Liver (tissue), 9 donors: ENCODE results near the gene RREB1. TPM values are rescaled to one million over a fixed set of nuclear protein-coding genes. Genes with fewer than 3 reads are reported as not detected.
A peak's percentile ranks its signal among the peaks of the same experiment; 100 is the strongest.

Source experiments
- DNase-seq: peaks from one replicate; pipeline ENCODE4 v3.0.0-alpha.2; 2017; ENCODE audit warnings: low spot score
- H3K27ac ChIP-seq, 2 donors: one replicate each; pipeline ENCODE4 v1.7.0; 2013; ENCODE audit warnings: inconsistent platforms in 2 of 2, low read length in 2 of 2, control low read depth in 1 of 2, low read depth in 1 of 2, mild to moderate bottlenecking in 1 of 2
- H3K27me3 ChIP-seq, 4 donors: one replicate each; pipeline versions ENCODE4 v1.6.1 to v1.7.0; 2013; ENCODE audit warnings: low read length in 3 of 4, inconsistent platforms in 1 of 4, mild to moderate bottlenecking in 1 of 4, moderate library complexity in 1 of 4; ENCODE audit not compliant: control insufficient read depth in 4 of 4, insufficient read depth in 4 of 4
- H3K36me3 ChIP-seq, 4 donors: one replicate each; pipeline versions ENCODE4 v1.6.1 to v1.7.0; 2013; ENCODE audit warnings: low read length in 3 of 4, mild to moderate bottlenecking in 3 of 4, low read depth in 1 of 4, moderate library complexity in 1 of 4; ENCODE audit not compliant: control insufficient read depth in 4 of 4, insufficient read depth in 3 of 4
- H3K4me1 ChIP-seq, 4 donors: one replicate each; pipeline versions ENCODE4 v1.6.1 to v1.7.0; 2013; ENCODE audit warnings: low read length in 3 of 4, mild to moderate bottlenecking in 3 of 4, moderate library complexity in 1 of 4; ENCODE audit not compliant: control insufficient read depth in 4 of 4, insufficient read depth in 4 of 4
- H3K4me3 ChIP-seq, 3 donors: one replicate each; pipeline versions ENCODE4 v1.6.1 to v1.7.0; 2013; ENCODE audit warnings: low read length in 3 of 3, control low read depth in 1 of 3, low read depth in 1 of 3, mild to moderate bottlenecking in 1 of 3
- H3K9ac ChIP-seq, 2 donors: one replicate each; pipeline ENCODE4 v1.7.0; 2013; ENCODE audit warnings: low read length in 2 of 2, mild to moderate bottlenecking in 2 of 2, moderate library complexity in 2 of 2, control low read depth in 1 of 2, low read depth in 1 of 2
- H3K9me3 ChIP-seq, 4 donors: one replicate each; pipeline versions ENCODE4 v1.6.1 to v1.7.0; 2013; ENCODE audit warnings: low read length in 3 of 4; ENCODE audit not compliant: control insufficient read depth in 4 of 4
- GABPA ChIP-seq, 2 donors: IDR thresholded peaks in 1 of 2; conservative IDR thresholded peaks in 1 of 2; 2 replicates each; pipeline ENCODE4 v1.6.1; 2016; ENCODE audit warnings: antibody characterized with exemption in 2 of 2, mild to moderate bottlenecking in 1 of 2, moderate library complexity in 1 of 2
- HNF4G ChIP-seq: IDR thresholded peaks from 2 replicates; pipeline ENCODE4 v1.6.1; 2016; ENCODE audit warnings: antibody characterized with exemption
- JUND ChIP-seq, 2 donors: IDR thresholded peaks; 2 replicates each; pipeline ENCODE4 v1.6.1; 2016; ENCODE audit warnings: antibody characterized with exemption in 2 of 2
- NR2F2 ChIP-seq: IDR thresholded peaks from 2 replicates; pipeline ENCODE4 v1.6.1; 2016; ENCODE audit warnings: antibody characterized with exemption
- RAD21 ChIP-seq, 2 donors: IDR thresholded peaks; 2 replicates each; pipeline ENCODE4 v1.6.1; 2016; ENCODE audit warnings: antibody characterized with exemption in 2 of 2, mild to moderate bottlenecking in 2 of 2
- RXRA ChIP-seq, 2 donors: IDR thresholded peaks; 2 replicates each; pipeline ENCODE4 v1.6.1; 2017 to 2018; ENCODE audit warnings: antibody characterized with exemption in 2 of 2, mild to moderate bottlenecking in 1 of 2
- TAF1 ChIP-seq: conservative IDR thresholded peaks from 2 replicates; pipeline ENCODE4 v1.6.1; 2016; ENCODE audit warnings: antibody characterized with exemption, mild to moderate bottlenecking
- WGBS: extraction: QIAGEN DNeasy Blood & Tissue Kit; methylation state at CpG from one replicate; pipeline ENCODE4 v1.1.7; 2013; 5-methylcytosine and 5-hydroxymethylcytosine counted together
- polyA plus RNA-seq, 2 donors: library from polyadenylated mRNA; stranded (reverse) in 1 of 2; unstranded in 1 of 2; fragments of 200-250 nt in 1 of 2; fragments of >200 nt in 1 of 2; fragmentation: Nextera tagmentation in 1 of 2; extraction: Ambion mirVana in 1 of 2; gene quantifications; one replicate each; pipeline versions ENCODE4 v1.2.1 to v1.2.3, GENCODE V29; 2013 to 2015
- total RNA-seq, 2 donors: library from RNA; depleted of rRNA; stranded (reverse); fragments of >200 nt; gene quantifications; one replicate each; pipeline ENCODE4 v1.2.3, GENCODE V29; 2014
- TF ChIP-seq, protein P1 (sequence below): IDR thresholded peaks from 2 replicates; pipeline ENCODE4 v1.6.1; 2016; ENCODE audit warnings: antibody characterized with exemption, mild to moderate bottlenecking
- TF ChIP-seq, protein P2 (sequence below): IDR thresholded peaks from 2 replicates; pipeline ENCODE4 v1.6.1; 2016; ENCODE audit warnings: antibody characterized with exemption
- TF ChIP-seq, protein P3 (sequence below): fragments of 150-350 bp; IDR thresholded peaks from 2 replicates; pipeline ENCODE4 v1.5.1; 2017; ENCODE audit warnings: improper control_type of control experiment, low read depth, low read length; ENCODE audit not compliant: missing input control
- donor health status: healthy.
- donor health status: healthy.
- donor health status: healthy.
- donor health status: healthy.
- donor health status: healthy.

RREB1 gene
- total and polyA plus RNA-seq, 4 donors, result 10.1 to 28.9 (median 17.3) TPM

DNA sequence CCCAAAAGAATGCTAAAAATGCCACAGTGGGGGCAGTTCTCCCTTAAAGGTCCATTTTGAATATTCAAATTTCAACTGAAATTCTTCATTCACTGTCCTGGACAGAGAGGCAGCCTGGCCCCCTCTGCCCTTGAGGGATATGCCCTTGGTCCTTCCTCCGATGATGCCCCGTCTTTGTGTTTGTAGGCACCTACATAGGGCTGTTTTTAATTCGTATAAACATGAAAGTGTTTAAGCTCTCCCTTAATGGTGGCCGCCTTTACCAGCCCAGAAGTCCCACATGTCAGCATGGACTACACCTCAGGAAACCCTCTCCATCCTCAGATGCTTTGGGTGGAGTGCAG, 135.0 kb downstream of the RREB1 start:
- 70% methylated on average over 4 of the region's 4 CpGs for WGBS
- TF ChIP-seq, protein P1, sequence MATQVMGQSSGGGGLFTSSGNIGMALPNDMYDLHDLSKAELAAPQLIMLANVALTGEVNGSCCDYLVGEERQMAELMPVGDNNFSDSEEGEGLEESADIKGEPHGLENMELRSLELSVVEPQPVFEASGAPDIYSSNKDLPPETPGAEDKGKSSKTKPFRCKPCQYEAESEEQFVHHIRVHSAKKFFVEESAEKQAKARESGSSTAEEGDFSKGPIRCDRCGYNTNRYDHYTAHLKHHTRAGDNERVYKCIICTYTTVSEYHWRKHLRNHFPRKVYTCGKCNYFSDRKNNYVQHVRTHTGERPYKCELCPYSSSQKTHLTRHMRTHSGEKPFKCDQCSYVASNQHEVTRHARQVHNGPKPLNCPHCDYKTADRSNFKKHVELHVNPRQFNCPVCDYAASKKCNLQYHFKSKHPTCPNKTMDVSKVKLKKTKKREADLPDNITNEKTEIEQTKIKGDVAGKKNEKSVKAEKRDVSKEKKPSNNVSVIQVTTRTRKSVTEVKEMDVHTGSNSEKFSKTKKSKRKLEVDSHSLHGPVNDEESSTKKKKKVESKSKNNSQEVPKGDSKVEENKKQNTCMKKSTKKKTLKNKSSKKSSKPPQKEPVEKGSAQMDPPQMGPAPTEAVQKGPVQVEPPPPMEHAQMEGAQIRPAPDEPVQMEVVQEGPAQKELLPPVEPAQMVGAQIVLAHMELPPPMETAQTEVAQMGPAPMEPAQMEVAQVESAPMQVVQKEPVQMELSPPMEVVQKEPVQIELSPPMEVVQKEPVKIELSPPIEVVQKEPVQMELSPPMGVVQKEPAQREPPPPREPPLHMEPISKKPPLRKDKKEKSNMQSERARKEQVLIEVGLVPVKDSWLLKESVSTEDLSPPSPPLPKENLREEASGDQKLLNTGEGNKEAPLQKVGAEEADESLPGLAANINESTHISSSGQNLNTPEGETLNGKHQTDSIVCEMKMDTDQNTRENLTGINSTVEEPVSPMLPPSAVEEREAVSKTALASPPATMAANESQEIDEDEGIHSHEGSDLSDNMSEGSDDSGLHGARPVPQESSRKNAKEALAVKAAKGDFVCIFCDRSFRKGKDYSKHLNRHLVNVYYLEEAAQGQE, result no peak
- no peak for TF ChIP-seq HNF4G
- TF ChIP-seq GABPA (IDR thresholded peaks at IDR 0.05 in 1 of 2, conservative IDR thresholded peaks at IDR 0.05 in 1 of 2), result no peak
- no peak for TF ChIP-seq JUND (IDR thresholded peaks at IDR 0.05)
- TF ChIP-seq NR2F2, result no peak
- TF ChIP-seq, protein P2, sequence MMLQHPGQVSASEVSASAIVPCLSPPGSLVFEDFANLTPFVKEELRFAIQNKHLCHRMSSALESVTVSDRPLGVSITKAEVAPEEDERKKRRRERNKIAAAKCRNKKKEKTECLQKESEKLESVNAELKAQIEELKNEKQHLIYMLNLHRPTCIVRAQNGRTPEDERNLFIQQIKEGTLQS, result no peak
- TF ChIP-seq RXRA (IDR thresholded peaks at IDR 0.05), result no peak
- TF ChIP-seq RAD21 (IDR thresholded peaks at IDR 0.05), result no peak

DNA sequence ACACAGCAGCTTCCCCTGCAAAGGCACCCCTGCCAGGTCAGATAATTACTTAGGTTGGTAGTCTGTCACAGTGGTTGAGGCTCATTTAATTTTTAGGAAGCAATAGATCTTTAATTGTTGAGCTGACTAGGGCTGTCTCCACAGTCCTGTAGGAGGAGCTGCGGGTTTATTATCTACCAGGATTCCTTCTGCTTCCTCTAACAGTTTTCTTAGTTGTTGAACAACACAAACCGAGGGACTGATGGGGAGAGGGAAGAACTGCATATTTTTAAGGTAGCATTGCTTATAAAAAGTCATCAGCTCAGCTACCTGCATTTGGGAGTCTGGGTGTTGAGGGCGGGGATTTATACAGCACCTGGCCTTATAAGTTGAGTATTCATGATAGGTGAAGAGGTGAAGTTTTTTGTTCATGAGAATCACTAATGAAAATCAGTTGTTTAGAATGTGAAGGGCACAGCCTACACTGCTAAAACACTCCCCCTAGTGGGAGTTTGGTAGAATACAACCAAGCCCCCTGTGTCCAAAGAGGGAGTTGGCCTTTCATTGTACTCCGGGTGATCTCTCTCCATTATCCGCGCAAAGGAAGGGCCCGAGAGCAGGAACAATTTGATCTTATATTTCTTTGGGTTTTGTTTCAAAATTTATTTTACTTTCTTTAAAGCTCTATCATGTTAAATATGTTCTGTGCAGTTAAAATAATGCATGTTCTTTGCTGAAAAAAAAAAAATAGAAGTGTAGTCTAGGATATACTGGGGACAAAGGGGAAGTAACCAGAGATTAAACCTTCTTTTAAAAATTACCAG, 135.6 kb downstream of the RREB1 start:
- TF ChIP-seq, protein P3, sequence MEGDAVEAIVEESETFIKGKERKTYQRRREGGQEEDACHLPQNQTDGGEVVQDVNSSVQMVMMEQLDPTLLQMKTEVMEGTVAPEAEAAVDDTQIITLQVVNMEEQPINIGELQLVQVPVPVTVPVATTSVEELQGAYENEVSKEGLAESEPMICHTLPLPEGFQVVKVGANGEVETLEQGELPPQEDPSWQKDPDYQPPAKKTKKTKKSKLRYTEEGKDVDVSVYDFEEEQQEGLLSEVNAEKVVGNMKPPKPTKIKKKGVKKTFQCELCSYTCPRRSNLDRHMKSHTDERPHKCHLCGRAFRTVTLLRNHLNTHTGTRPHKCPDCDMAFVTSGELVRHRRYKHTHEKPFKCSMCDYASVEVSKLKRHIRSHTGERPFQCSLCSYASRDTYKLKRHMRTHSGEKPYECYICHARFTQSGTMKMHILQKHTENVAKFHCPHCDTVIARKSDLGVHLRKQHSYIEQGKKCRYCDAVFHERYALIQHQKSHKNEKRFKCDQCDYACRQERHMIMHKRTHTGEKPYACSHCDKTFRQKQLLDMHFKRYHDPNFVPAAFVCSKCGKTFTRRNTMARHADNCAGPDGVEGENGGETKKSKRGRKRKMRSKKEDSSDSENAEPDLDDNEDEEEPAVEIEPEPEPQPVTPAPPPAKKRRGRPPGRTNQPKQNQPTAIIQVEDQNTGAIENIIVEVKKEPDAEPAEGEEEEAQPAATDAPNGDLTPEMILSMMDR, result peak; percentile 90
- TF ChIP-seq RXRA (IDR thresholded peaks at IDR 0.05) (peak; percentile 27 to 31), RAD21 (IDR thresholded peaks at IDR 0.05) (peak; percentile 95 to 96), TAF1 (no peak)
- H3K9ac ChIP-seq, result peak overlapping the region; percentile 4 to 93
- no peaks in the 10 kb centered on the region for H3K27me3 ChIP-seq
- peak overlapping the region; percentile 83 to 85 for H3K27ac ChIP-seq
- DNase-seq, result peak; percentile 61
- H3K36me3 ChIP-seq, result peaks cover 8 to 27% (median 23%) of the 10 kb centered on the region in 4 donors
- H3K9me3 ChIP-seq, result no peaks in the 10 kb centered on the region
- H3K4me1 ChIP-seq, result peaks cover 8 to 52% (median 42%) of the 10 kb centered on the region in 4 donors
- H3K4me3 ChIP-seq, result no peak overlapping the region
- WGBS, result 7% methylated on average over 7 of the region's 7 CpGs

More for the DNA sequence above, 135.0 kb downstream of the RREB1 start:
- Histone ChIP-seq H3K27ac (peak overlapping the region; percentile 83 to 85), H3K9ac (peak overlapping the region; percentile 4 to 93), H3K36me3 (peaks cover 8 to 22% (median 18%) of the 10 kb centered on the region in 4 donors), H3K4me3 (no peak overlapping the region), H3K9me3 (no peaks in the 10 kb centered on the region), H3K27me3 (no peaks in the 10 kb centered on the region), H3K4me1 (peaks cover 8 to 54% (median 43%) of the 10 kb centered on the region in 4 donors)
- no peak for DNase-seq
